ENCODE results near the gene FYB1. TPM values are rescaled to one million over a fixed set of nuclear protein-coding genes. Genes with fewer than 3 reads are reported as not detected.

Gene FYB1
- total and polyA plus RNA-seq, 8 donors = 2.0 to 22.9 (median 4.2) TPM

DNA sequence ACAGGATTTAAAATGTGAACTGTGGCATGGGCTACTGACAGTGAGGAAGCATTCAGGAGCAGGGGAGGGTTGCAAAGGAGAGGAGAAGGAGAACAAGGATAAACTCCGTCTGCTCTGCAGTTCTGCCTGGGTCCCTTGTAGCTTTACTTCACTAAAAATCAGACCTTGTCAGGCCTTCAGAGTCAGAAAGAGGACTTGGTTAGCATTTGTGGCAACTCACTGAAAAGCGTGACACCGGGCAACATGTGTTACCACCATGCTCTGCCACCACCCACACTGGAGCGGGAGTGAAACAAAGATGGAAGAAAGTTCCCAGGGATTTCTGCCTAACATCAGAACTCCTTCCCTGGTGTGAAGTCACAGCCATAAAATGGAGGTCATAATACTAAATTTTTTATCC, 19.3 kb downstream of the FYB1 start:
- intact Hi-C loops (cut with DNase I; ENCODE audit: low total_unique reads) = no loop called here
- Histone ChIP-seq H3K9me3 (no peaks in the 10 kb centered on the region), H3K36me3 (no peaks in the 10 kb centered on the region), H3K27me3 (peaks cover 0 to 3% (median 0%) of the 10 kb centered on the region in 3 donors), H3K4me1 (peaks cover 0 to 4% (median 0%) of the 10 kb centered on the region in 4 donors), H3K27ac (peak overlapping the region in 3 of 5 donors; percentile 15 to 21 (median 17)), H3K4me3 (peak overlapping the region in 3 of 4 donors; percentile 2 to 17 (median 8))
- WGBS, 5 donors = 84 to 93% (median 88%) methylated on average over 4 of the region's 4 CpGs
- no peak for DNase-seq
- TF ChIP-seq, protein P1, sequence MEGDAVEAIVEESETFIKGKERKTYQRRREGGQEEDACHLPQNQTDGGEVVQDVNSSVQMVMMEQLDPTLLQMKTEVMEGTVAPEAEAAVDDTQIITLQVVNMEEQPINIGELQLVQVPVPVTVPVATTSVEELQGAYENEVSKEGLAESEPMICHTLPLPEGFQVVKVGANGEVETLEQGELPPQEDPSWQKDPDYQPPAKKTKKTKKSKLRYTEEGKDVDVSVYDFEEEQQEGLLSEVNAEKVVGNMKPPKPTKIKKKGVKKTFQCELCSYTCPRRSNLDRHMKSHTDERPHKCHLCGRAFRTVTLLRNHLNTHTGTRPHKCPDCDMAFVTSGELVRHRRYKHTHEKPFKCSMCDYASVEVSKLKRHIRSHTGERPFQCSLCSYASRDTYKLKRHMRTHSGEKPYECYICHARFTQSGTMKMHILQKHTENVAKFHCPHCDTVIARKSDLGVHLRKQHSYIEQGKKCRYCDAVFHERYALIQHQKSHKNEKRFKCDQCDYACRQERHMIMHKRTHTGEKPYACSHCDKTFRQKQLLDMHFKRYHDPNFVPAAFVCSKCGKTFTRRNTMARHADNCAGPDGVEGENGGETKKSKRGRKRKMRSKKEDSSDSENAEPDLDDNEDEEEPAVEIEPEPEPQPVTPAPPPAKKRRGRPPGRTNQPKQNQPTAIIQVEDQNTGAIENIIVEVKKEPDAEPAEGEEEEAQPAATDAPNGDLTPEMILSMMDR (IDR thresholded peaks at IDR 0.05) = no peak
- no peak for TF ChIP-seq POLR2A (IDR thresholded peaks at IDR 0.05)
- no peak for TF ChIP-seq EP300 (IDR thresholded peaks at IDR 0.05)
- TF ChIP-seq POLR2AphosphoS5 (IDR thresholded peaks at IDR 0.05) = no peak

DNA sequence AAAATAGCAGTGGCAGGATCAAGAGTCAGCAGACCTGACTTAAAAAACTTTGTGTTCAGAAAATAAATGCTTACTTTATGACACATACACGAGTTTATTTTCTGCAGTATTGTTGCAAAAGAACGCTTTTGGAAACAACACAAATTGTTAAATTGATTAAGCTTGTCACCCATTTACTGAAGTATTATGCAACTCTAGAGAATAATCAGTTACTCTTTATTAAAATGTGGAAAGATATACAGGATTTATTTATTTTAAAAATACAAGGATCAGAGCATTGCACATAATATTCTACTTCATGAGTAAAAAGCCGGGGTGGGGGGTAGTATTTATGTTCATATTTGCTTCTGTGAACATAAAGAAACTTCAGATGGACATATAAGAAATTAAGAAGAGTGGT, 20.0 kb downstream of the FYB1 start:
- Histone ChIP-seq H3K27ac (peak overlapping the region in 1 of 5 donors; percentile 21), H3K4me3 (no peak overlapping the region), H3K36me3 (no peaks in the 10 kb centered on the region), H3K9me3 (no peaks in the 10 kb centered on the region), H3K4me1 (peaks cover 0 to 6% (median 0%) of the 10 kb centered on the region in 4 donors), H3K27me3 (peaks cover 0 to 3% (median 0%) of the 10 kb centered on the region in 3 donors)
- WGBS, 5 donors = 63 to 81% (median 66%) methylated on average over 3 of the region's 3 CpGs
- intact Hi-C loops (cut with DNase I; ENCODE audit: low total_unique reads) = no loop called here
- no peak for DNase-seq
- TF ChIP-seq POLR2AphosphoS5 (IDR thresholded peaks at IDR 0.05) = no peak

DNA sequence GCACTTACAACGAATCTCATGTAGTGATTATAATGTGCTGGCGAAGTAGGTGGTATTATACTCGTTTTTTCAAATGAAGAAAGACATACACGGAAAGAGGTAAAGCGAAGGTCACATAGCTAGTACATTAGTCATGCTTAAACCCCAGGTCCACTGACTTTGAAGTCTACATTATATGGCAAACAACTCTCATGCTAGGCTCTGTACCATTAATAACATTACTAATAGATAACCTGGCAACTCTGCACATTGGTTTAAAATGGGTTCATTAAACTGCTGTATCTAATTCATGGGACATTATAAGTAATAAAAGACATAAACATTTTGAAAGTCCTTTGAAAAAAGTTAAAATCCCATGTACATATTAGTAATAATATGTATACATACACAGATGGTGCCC, 21.2 kb downstream of the FYB1 start:
- no peak for DNase-seq
- H3K4me3 ChIP-seq = no peak overlapping the region
- no peaks in the 10 kb centered on the region for H3K9me3 ChIP-seq
- H3K27me3 ChIP-seq = peaks cover 0 to 3% (median 0%) of the 10 kb centered on the region in 3 donors
- TF ChIP-seq POLR2AphosphoS5 (IDR thresholded peaks at IDR 0.05) = no peak
- TF ChIP-seq EP300 (IDR thresholded peaks at IDR 0.05) = no peak
- TF ChIP-seq POLR2A (IDR thresholded peaks at IDR 0.05) = no peak
- TF ChIP-seq, protein P1 (IDR thresholded peaks at IDR 0.05) = no peak
- peaks cover 0 to 13% (median 0%) of the 10 kb centered on the region in 4 donors for H3K4me1 ChIP-seq
- no peaks in the 10 kb centered on the region for H3K36me3 ChIP-seq
- WGBS, 5 donors = 52 to 67% (median 56%) methylated on average over 5 of the region's 5 CpGs
- intact Hi-C loops (cut with DNase I; ENCODE audit: low total_unique reads) = no loop called here
- H3K27ac ChIP-seq = no peak overlapping the region

DNA sequence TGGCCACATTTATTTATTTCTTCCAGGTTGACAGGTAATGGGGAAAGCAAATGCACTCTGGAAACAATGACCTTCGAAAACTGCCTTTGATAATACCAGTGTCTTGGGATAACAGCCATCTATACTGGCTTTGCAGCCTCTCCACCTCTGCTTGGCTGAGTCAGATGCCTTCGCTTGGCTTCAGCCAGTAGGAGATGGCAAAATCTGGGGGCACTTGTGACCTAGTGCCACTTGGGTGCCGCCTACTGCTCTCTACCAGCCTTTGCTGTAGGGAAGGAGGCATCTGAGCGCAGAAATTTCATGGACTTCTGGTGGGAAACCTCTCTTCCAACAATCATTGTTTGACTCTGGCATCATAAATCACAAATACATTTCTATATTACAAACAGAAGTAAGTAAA, 21.8 kb downstream of the FYB1 start:
- intact Hi-C loops (cut with DNase I; ENCODE audit: low total_unique reads) = no loop called here
- Histone ChIP-seq H3K27me3 (peaks cover 0 to 3% (median 0%) of the 10 kb centered on the region in 3 donors), H3K27ac (no peak overlapping the region), H3K4me1 (peaks cover 0 to 18% (median 0%) of the 10 kb centered on the region in 4 donors), H3K36me3 (no peaks in the 10 kb centered on the region), H3K9me3 (no peaks in the 10 kb centered on the region), H3K4me3 (no peak overlapping the region)
- TF ChIP-seq POLR2AphosphoS5 (IDR thresholded peaks at IDR 0.05) (no peak), POLR2A (IDR thresholded peaks at IDR 0.05) (no peak)
- TF ChIP-seq, protein P1 (IDR thresholded peaks at IDR 0.05) = no peak
- DNase-seq = no peak
- WGBS, 5 donors = 77 to 89% (median 84%) methylated on average over 4 of the region's 4 CpGs

DNA sequence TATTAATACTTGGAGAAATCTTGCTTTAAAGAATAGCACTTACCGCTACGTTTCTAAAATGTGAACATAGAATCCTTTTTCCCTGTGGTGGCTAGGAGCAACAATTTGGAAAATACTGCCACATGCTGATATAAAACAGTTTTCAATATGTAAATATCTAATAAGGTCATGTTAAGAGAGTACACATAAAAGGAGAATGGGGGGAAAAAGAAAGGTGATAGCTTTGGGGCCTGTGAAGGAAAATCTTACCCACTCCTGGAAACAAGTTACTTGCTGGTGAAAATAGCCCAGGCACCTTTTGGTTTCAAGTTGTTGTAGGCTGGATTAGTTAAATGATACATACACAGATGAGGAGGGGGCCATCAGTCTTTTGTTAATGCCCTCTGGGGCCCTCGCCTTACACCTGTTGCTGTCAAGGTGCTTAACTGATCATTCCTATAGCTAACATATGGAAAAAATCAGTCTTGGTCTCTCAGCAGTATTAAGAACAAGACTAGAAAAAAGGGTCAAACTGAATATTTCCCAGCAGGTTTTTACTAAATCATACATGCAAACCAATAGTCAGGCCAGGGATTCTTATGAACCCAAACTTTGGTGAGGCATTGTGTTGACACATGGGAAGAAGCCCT, 24.1 kb downstream of the FYB1 start:
- Histone ChIP-seq H3K4me1 (peaks cover 0 to 34% (median 8%) of the 10 kb centered on the region in 4 donors), H3K4me3 (no peak overlapping the region), H3K9me3 (no peaks in the 10 kb centered on the region), H3K27me3 (peaks cover 0 to 3% (median 0%) of the 10 kb centered on the region in 3 donors), H3K36me3 (no peaks in the 10 kb centered on the region), H3K27ac (no peak overlapping the region)
- DNase-seq = no peak
- intact Hi-C loops (cut with DNase I; ENCODE audit: low total_unique reads) = no loop called here
- TF ChIP-seq POLR2A (IDR thresholded peaks at IDR 0.05) (no peak), EP300 (IDR thresholded peaks at IDR 0.05) (no peak), POLR2AphosphoS5 (IDR thresholded peaks at IDR 0.05) (no peak)
- TF ChIP-seq, protein P1 (IDR thresholded peaks at IDR 0.05) = no peak
- WGBS, 5 donors = 82 to 91% (median 86%) methylated on average over 3 of the region's 3 CpGs

Data from stomach (tissue), 9 donors.